HepG2 (cell line): ENCODE results near the gene DAPK1. TPM values are rescaled to one million over a fixed set of nuclear protein-coding genes. Genes with fewer than 3 reads are reported as not detected.

ENCODE experiments used
- AFF4 ChIP-seq: sonication (generic); formaldehyde crosslinking; IDR thresholded peaks from 2 replicates; pipeline ENCODE4 v1.4.0; 2020; ENCODE audit warnings: missing genetic modification reagents
- DZIP1 ChIP-seq: sonication (generic); formaldehyde crosslinking; IDR thresholded peaks from 2 replicates; pipeline ENCODE4 v1.5.0; 2020; ENCODE audit warnings: mild to moderate bottlenecking, missing genetic modification reagents
- FOXO4 ChIP-seq: sonication (generic); formaldehyde crosslinking; conservative IDR thresholded peaks from 2 replicates; pipeline ENCODE4 v1.8.1; 2023; ENCODE audit warnings: missing genetic modification reagents
- KLF6 ChIP-seq: IDR thresholded peaks from 2 replicates; pipeline ENCODE4 v1.8.0; 2016; ENCODE audit warnings: missing biosample characterization, missing genetic modification reagents
- MYC ChIP-seq: sonication (generic); formaldehyde crosslinking; IDR thresholded peaks from 2 replicates; pipeline ENCODE4 v1.9.0; 2021; ENCODE audit warnings: missing genetic modification reagents, borderline replicate concordance
- TP53 ChIP-seq: sonication (generic); formaldehyde crosslinking; conservative IDR thresholded peaks from 2 replicates; pipeline ENCODE4 v1.4.0; 2020; ENCODE audit warnings: missing genetic modification reagents
- YY1 ChIP-seq: IDR thresholded peaks from 2 replicates; pipeline ENCODE4 v1.6.1; 2011; ENCODE audit warnings: low read length, low read depth, moderate library complexity, mild to moderate bottlenecking; ENCODE audit not compliant: insufficient read depth, insufficient replicate concordance
- ZBTB7B ChIP-seq: sonication (generic); formaldehyde crosslinking; IDR thresholded peaks from 2 replicates; pipeline ENCODE4 v1.4.0; 2020; ENCODE audit warnings: missing genetic modification reagents
- ZHX1 ChIP-seq: sonication (generic); formaldehyde crosslinking; IDR thresholded peaks from 2 replicates; pipeline ENCODE4 v1.8.1; 2022; ENCODE audit warnings: low read depth, mild to moderate bottlenecking, missing genetic modification reagents
- ZNF431 ChIP-seq: sonication (generic); formaldehyde crosslinking; IDR thresholded peaks from 2 replicates; pipeline ENCODE4 v1.9.0; 2022; ENCODE audit warnings: missing genetic modification reagents, low read depth, mild to moderate bottlenecking, borderline replicate concordance
- polyA plus RNA-seq, 8 experiments: library from polyadenylated mRNA; depleted of rRNA in 3 of 8; stranded (reverse) in 7 of 8; unstranded in 1 of 8; fragments of >200 nt; fragmentation: Illumina TruSeq in 4 of 8; extraction: Trizol in 4 of 8; gene quantifications; 2 replicates each; pipeline versions ENCODE4 v1.2.1 to v1.2.3, GENCODE V29; 2011 to 2016; ENCODE audit warnings: low read depth in 4 of 8, missing spikeins in 1 of 8, mixed read lengths in 1 of 8; ENCODE audit not compliant: insufficient read depth in 1 of 8
- total RNA-seq, 5 experiments: library from RNA; depleted of rRNA; stranded (reverse); fragments of >200 nt; fragmentation: Illumina TruSeq; extraction: Trizol; gene quantifications; 2 replicates each; pipeline ENCODE4 v1.2.3, GENCODE V29; 2016; ENCODE audit warnings: low read depth in 1 of 5
- TF ChIP-seq, protein P1 (sequence below): sonication (generic); formaldehyde crosslinking; IDR thresholded peaks from 2 replicates; pipeline ENCODE4 v1.4.0; 2020; ENCODE audit warnings: missing genetic modification reagents

The DAPK1 gene
- total and polyA plus RNA-seq, 2 of the 13 experiments (the other 11 are each of a cell fraction or from before 2014, with no cell fraction given): 35.7 to 35.9 TPM

- no peak for TF ChIP-seq AFF4 (CRISPR knock-in tag)
- 0 out of 2 replicates have a peak, but pooled peaks have one; percentile 64 for TF ChIP-seq DZIP1 (CRISPR knock-in tag)
- peak; percentile 18 for TF ChIP-seq YY1
- peak; percentile 81 for TF ChIP-seq ZHX1 (CRISPR knock-in tag)
- peak; percentile 72 for TF ChIP-seq ZBTB7B (CRISPR knock-in tag)
- peak; percentile 72 for TF ChIP-seq MYC
- no peak for TF ChIP-seq TP53 (CRISPR knock-in tag)
- TF ChIP-seq KLF6: peak; percentile 61
- TF ChIP-seq FOXO4 (CRISPR knock-in tag): no peak
- TF ChIP-seq, protein P1, sequence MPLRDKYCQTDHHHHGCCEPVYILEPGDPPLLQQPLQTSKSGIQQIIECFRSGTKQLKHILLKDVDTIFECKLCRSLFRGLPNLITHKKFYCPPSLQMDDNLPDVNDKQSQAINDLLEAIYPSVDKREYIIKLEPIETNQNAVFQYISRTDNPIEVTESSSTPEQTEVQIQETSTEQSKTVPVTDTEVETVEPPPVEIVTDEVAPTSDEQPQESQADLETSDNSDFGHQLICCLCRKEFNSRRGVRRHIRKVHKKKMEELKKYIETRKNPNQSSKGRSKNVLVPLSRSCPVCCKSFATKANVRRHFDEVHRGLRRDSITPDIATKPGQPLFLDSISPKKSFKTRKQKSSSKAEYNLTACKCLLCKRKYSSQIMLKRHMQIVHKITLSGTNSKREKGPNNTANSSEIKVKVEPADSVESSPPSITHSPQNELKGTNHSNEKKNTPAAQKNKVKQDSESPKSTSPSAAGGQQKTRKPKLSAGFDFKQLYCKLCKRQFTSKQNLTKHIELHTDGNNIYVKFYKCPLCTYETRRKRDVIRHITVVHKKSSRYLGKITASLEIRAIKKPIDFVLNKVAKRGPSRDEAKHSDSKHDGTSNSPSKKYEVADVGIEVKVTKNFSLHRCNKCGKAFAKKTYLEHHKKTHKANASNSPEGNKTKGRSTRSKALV (CRISPR knock-in tag): peak; percentile 89; the same call in 1 of the 2 replicates
- TF ChIP-seq ZNF431: no peak
Measured at GRCh38 chr9:87725900-87726709, 228.4 kb downstream of the DAPK1 start, which contains the start of gene CTSL (continued).
